NB4 (cell line): ENCODE data around the gene TCF3.

Experiments
- MAX ChIP-seq: IDR thresholded peaks from 2 replicates; pipeline ENCODE4 v1.6.1; 2011; ENCODE audit warnings: low read depth, low read length
- TF ChIP-seq, protein P1 (sequence below): IDR thresholded peaks from one replicate; pipeline ENCODE4 v1.5.1; 2012; ENCODE audit warnings: low read depth, low read length

GRCh38 chr19:1657746-1658145, 5.3 kb upstream of the TCF3 start:
- TF ChIP-seq, protein P1, sequence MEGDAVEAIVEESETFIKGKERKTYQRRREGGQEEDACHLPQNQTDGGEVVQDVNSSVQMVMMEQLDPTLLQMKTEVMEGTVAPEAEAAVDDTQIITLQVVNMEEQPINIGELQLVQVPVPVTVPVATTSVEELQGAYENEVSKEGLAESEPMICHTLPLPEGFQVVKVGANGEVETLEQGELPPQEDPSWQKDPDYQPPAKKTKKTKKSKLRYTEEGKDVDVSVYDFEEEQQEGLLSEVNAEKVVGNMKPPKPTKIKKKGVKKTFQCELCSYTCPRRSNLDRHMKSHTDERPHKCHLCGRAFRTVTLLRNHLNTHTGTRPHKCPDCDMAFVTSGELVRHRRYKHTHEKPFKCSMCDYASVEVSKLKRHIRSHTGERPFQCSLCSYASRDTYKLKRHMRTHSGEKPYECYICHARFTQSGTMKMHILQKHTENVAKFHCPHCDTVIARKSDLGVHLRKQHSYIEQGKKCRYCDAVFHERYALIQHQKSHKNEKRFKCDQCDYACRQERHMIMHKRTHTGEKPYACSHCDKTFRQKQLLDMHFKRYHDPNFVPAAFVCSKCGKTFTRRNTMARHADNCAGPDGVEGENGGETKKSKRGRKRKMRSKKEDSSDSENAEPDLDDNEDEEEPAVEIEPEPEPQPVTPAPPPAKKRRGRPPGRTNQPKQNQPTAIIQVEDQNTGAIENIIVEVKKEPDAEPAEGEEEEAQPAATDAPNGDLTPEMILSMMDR = no peak
- no peak for TF ChIP-seq MAX
